Skeletal muscle satellite cell (primary cell): ENCODE data around the gene THOC7.

Source experiments
- H3K27me3 ChIP-seq: 2 replicates; pipeline ENCODE4 v1.7.0; 2013; ENCODE audit warnings: low read length; ENCODE audit not compliant: control insufficient read depth, insufficient read depth
- H3K36me3 ChIP-seq: 2 replicates; pipeline ENCODE4 v1.7.0; 2013; ENCODE audit warnings: mild to moderate bottlenecking, control low read depth, low read length; ENCODE audit not compliant: insufficient read depth
- H3K4me1 ChIP-seq: 2 replicates; pipeline ENCODE4 v1.7.0; 2013; ENCODE audit warnings: low read length; ENCODE audit not compliant: control insufficient read depth, insufficient read depth
- H3K4me2 ChIP-seq: 2 replicates; pipeline ENCODE4 v1.7.0; 2013; ENCODE audit warnings: mild to moderate bottlenecking, low read length
- H3K4me3 ChIP-seq: 2 replicates; pipeline ENCODE4 v1.7.0; 2013; ENCODE audit warnings: low read length
- H3K9ac ChIP-seq: 2 replicates; pipeline ENCODE4 v1.7.0; 2013; ENCODE audit warnings: mild to moderate bottlenecking, low read depth, low read length, moderate library complexity
- H3K9me3 ChIP-seq: replicated peaks from 2 replicates; pipeline ENCODE4 v1.7.0; 2013; ENCODE audit warnings: mild to moderate bottlenecking, control low read depth, low read length

The THOC7 gene

GRCh38 chr3:63875510-63875909, 11.9 kb upstream of the THOC7 start:
- peaks cover 28% of the 10 kb centered on the region for H3K4me1 ChIP-seq
- no peak overlapping the region for H3K4me2 ChIP-seq

GRCh38 chr3:63874769-63875168, 11.2 kb upstream of the THOC7 start:
- Histone ChIP-seq H3K4me3 (no peak overlapping the region), H3K4me1 (peaks cover 34% of the 10 kb centered on the region), H3K9me3 (no peaks in the 10 kb centered on the region), H3K4me2 (no peak overlapping the region), H3K27me3 (no peaks in the 10 kb centered on the region), H3K36me3 (no peaks in the 10 kb centered on the region), H3K9ac (no peak overlapping the region)

More at GRCh38 chr3:63875510-63875909, 11.9 kb upstream of the THOC7 start:
- H3K9me3 ChIP-seq: no peaks in the 10 kb centered on the region
- no peak overlapping the region for H3K4me3 ChIP-seq
- no peak overlapping the region for H3K9ac ChIP-seq
- H3K27me3 ChIP-seq: no peaks in the 10 kb centered on the region
- no peaks in the 10 kb centered on the region for H3K36me3 ChIP-seq

GRCh38 chr3:63872135-63872924, 8.7 kb upstream of the THOC7 start:
- Histone ChIP-seq H3K36me3 (no peaks in the 10 kb centered on the region), H3K4me3 (peak overlapping the region; percentile 19), H3K4me1 (peaks cover 30% of the 10 kb centered on the region), H3K9ac (no peak overlapping the region), H3K4me2 (peak overlapping the region; percentile 40), H3K9me3 (no peaks in the 10 kb centered on the region), H3K27me3 (no peaks in the 10 kb centered on the region)

GRCh38 chr3:63870615-63871005, 7.0 kb upstream of the THOC7 start:
- no peaks in the 10 kb centered on the region for H3K9me3 ChIP-seq
- H3K27me3 ChIP-seq: no peaks in the 10 kb centered on the region
- H3K36me3 ChIP-seq: no peaks in the 10 kb centered on the region
- peaks cover 30% of the 10 kb centered on the region for H3K4me1 ChIP-seq
- H3K4me2 ChIP-seq: peak overlapping the region; percentile 36
- no peak overlapping the region for H3K9ac ChIP-seq
- no peak overlapping the region for H3K4me3 ChIP-seq

GRCh38 chr3:63869940-63870614, 6.5 kb upstream of the THOC7 start:
- H3K4me3 ChIP-seq: no peak overlapping the region
- peaks cover 32% of the 10 kb centered on the region for H3K4me1 ChIP-seq
- no peaks in the 10 kb centered on the region for H3K36me3 ChIP-seq
- no peaks in the 10 kb centered on the region for H3K9me3 ChIP-seq
- H3K4me2 ChIP-seq: peak overlapping the region; percentile 36
- no peaks in the 10 kb centered on the region for H3K27me3 ChIP-seq
- H3K9ac ChIP-seq: no peak overlapping the region

- H3K27me3 ChIP-seq: no peaks in the 10 kb centered on the region
- H3K9ac ChIP-seq: no peak overlapping the region
- H3K9me3 ChIP-seq: no peaks in the 10 kb centered on the region
- H3K36me3 ChIP-seq: no peaks in the 10 kb centered on the region
- no peak overlapping the region for H3K4me2 ChIP-seq
- H3K4me1 ChIP-seq: peaks cover 35% of the 10 kb centered on the region
- no peak overlapping the region for H3K4me3 ChIP-seq
Observed at GRCh38 chr3:63867225-63867624, 3.6 kb upstream of the THOC7 start.

GRCh38 chr3:63864965-63865327, 1.3 kb upstream of the THOC7 start:
- H3K4me1 ChIP-seq: peaks cover 19% of the 10 kb centered on the region
- no peaks in the 10 kb centered on the region for H3K36me3 ChIP-seq
- H3K4me2 ChIP-seq: peak overlapping the region; percentile 88
- H3K4me3 ChIP-seq: peak overlapping the region; percentile 93
- H3K9me3 ChIP-seq: no peaks in the 10 kb centered on the region
- H3K27me3 ChIP-seq: no peaks in the 10 kb centered on the region
- H3K9ac ChIP-seq: peak overlapping the region; percentile 91

GRCh38 chr3:63864008-63864964, 681 bp upstream of the THOC7 start:
- Histone ChIP-seq H3K36me3 (no peaks in the 10 kb centered on the region), H3K4me2 (peak overlapping the region; percentile 88), H3K27me3 (no peaks in the 10 kb centered on the region), H3K4me3 (peak overlapping the region; percentile 93), H3K4me1 (peaks cover 13% of the 10 kb centered on the region), H3K9me3 (no peaks in the 10 kb centered on the region), H3K9ac (peak overlapping the region; percentile 91)

- Histone ChIP-seq H3K4me1 (peaks cover 14% of the 10 kb centered on the region), H3K27me3 (no peaks in the 10 kb centered on the region), H3K9ac (peak overlapping the region; percentile 95), H3K9me3 (no peaks in the 10 kb centered on the region), H3K4me3 (peak overlapping the region; percentile 86), H3K36me3 (no peaks in the 10 kb centered on the region), H3K4me2 (peak overlapping the region; percentile 84)
Observed at GRCh38 chr3:63862804-63863149, 828 bp downstream of the THOC7 start.

- H3K9me3 ChIP-seq: no peaks in the 10 kb centered on the region
- peaks cover 22% of the 10 kb centered on the region for H3K4me1 ChIP-seq
- H3K27me3 ChIP-seq: no peaks in the 10 kb centered on the region
- H3K4me2 ChIP-seq: no peak overlapping the region
- no peak overlapping the region for H3K9ac ChIP-seq
- H3K4me3 ChIP-seq: no peak overlapping the region
- H3K36me3 ChIP-seq: no peaks in the 10 kb centered on the region
Observed at GRCh38 chr3:63861306-63861705, 2.3 kb downstream of the THOC7 start.

- Histone ChIP-seq H3K4me2 (no peak overlapping the region), H3K4me1 (peaks cover 22% of the 10 kb centered on the region), H3K9me3 (no peaks in the 10 kb centered on the region), H3K36me3 (no peaks in the 10 kb centered on the region), H3K4me3 (no peak overlapping the region), H3K9ac (no peak overlapping the region), H3K27me3 (no peaks in the 10 kb centered on the region)
Observed at GRCh38 chr3:63860776-63861175, 2.8 kb downstream of the THOC7 start.
